ENCODE data around the gene BARX2.

DNA sequence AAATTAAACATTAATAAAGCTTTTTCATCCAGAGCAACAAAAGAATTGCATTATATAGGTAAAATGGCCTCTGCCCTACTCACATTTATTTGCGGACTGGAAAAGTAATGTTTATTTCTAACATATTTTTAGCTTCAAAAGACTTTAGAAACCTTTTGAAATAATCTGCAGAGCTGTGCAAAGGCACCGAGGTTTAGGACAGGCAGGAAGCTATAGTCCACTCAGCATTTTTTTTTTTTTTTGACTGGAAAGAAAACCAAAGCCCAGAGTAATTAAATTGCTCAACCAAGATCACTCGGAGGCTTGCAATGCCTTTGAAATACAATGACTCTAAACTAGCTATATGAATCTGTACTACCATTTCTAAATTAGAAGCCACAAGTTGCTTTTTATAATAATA lies 19.1 kb downstream of the BARX2 start:
- TF ChIP-seq POLR2A (IDR thresholded peaks at IDR 0.05) (no peak), POLR2AphosphoS5 (IDR thresholded peaks at IDR 0.05) (no peak), EP300 (IDR thresholded peaks at IDR 0.05) (no peak)
- TF ChIP-seq, protein P1, sequence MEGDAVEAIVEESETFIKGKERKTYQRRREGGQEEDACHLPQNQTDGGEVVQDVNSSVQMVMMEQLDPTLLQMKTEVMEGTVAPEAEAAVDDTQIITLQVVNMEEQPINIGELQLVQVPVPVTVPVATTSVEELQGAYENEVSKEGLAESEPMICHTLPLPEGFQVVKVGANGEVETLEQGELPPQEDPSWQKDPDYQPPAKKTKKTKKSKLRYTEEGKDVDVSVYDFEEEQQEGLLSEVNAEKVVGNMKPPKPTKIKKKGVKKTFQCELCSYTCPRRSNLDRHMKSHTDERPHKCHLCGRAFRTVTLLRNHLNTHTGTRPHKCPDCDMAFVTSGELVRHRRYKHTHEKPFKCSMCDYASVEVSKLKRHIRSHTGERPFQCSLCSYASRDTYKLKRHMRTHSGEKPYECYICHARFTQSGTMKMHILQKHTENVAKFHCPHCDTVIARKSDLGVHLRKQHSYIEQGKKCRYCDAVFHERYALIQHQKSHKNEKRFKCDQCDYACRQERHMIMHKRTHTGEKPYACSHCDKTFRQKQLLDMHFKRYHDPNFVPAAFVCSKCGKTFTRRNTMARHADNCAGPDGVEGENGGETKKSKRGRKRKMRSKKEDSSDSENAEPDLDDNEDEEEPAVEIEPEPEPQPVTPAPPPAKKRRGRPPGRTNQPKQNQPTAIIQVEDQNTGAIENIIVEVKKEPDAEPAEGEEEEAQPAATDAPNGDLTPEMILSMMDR (IDR thresholded peaks at IDR 0.05), result no peak

All from stomach (tissue), 4 donors.